Measurements from ENCODE around the gene CD84. TPM values are rescaled to one million over a fixed set of nuclear protein-coding genes. Genes with fewer than 3 reads are reported as not detected.

The CD84 gene
- total and polyA plus RNA-seq, 2 donors (not counting 1 experiment from before 2014, with no cell fraction given), result 19.8 to 63.9 TPM

DNA sequence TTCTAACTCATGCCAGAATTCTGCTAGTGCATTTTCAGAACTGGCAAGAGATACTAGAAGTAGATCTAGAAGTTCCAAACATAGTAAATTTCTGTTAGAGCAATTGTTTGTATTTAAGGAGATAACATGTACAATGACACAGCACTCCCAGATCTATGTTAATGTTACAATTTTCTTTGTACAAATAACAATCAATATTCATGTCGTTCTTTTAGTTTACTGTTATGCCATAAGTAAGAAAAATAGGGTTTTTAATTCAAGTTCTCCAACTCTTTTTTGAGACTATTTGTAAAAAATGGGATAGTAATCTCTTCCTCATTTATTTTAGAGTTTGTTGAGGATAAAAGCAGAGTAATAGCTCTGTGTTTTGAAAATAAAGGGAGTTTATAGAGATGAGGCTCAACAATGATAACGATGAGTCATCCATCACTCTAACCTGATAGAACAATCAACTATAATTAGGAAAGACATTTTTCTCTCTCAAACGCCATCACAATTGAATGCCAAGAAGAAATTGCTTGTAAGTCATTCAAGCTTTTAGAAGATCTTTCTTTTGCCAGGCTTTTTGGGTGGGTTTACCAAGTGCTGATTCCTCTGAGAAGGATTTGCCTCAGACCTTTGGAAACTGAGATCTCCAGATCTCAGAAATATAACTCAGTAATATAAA lies 638 bp downstream of the CD84 start:
- Histone ChIP-seq H3K9me3 (ENCODE audit: control extremely low read depth in 1 of 3, control insufficient read depth in 2 of 3, insufficient read depth in 1 of 3, low read length in 2 of 3) (no peaks in the 10 kb centered on the region), H3K4me1 (ENCODE audit: control insufficient read depth in 2 of 2, insufficient read depth in 2 of 2, low read length in 2 of 2) (peaks cover 51 to 54% of the 10 kb centered on the region in 2 donors), H2AFZ (ENCODE audit: insufficient read depth, low read depth, low read length, poor library complexity, severe bottlenecking) (peak overlapping the region; percentile 75), H3K36me3 (replicated peaks in 1 of 2; ENCODE audit: control extremely low read depth in 1 of 2, control insufficient read depth in 1 of 2, extremely low read depth in 1 of 2, insufficient read depth in 2 of 2, low read length in 1 of 2) (no peaks in the 10 kb centered on the region), H3K27me3 (replicated peaks in 1 of 4; ENCODE audit: control extremely low read depth in 1 of 4, control insufficient read depth in 3 of 4, insufficient read depth in 4 of 4, low read length in 3 of 4) (no peaks in the 10 kb centered on the region), H3K4me2 (replicated peaks; ENCODE audit: low read depth, low read length, poor library complexity, severe bottlenecking) (peak overlapping the region; percentile 71), H3K4me3 (ENCODE audit: control extremely low read depth in 1 of 5, extremely low read depth in 1 of 5, insufficient read depth in 1 of 5, low read depth in 2 of 5, low read length in 4 of 5) (peak overlapping the region; percentile 45 to 89 (median 68)), H3K9ac (ENCODE audit: low read length) (peak overlapping the region; percentile 77), H4K20me1 (ENCODE audit: control insufficient read depth, insufficient read depth, low read length, poor library complexity, severe bottlenecking) (no peaks in the 10 kb centered on the region), H3K27ac (ENCODE audit: low read length in 2 of 2) (peak overlapping the region; percentile 52 to 82), H3K79me2 (ENCODE audit: control insufficient read depth, insufficient read depth, low read length) (peaks cover 62% of the 10 kb centered on the region)
- H3K4me3 Mint-ChIP-seq, result peak overlapping the region; percentile 94
- peaks cover 63% of the 10 kb centered on the region for H3K4me1 Mint-ChIP-seq
- no peaks in the 10 kb centered on the region for H3K27me3 Mint-ChIP-seq
- ChIA-PET CTCF (interaction anchor here (0.6 to 3.7 kb wide), 10 partner anchors 8 to 251 kb away, joined by 3 to 21 read pairs (median 3); no protein-coding TSS in a partner anchor), POLR2A (interaction anchor here (0.9 kb wide), 1 partner anchor 59 kb away, joined by 3 read pairs; no protein-coding TSS in a partner anchor)
- peaks cover 4% of the 10 kb centered on the region for H3K9me3 Mint-ChIP-seq (ENCODE audit: insufficient read depth)
- TF ChIP-seq CTCF (IDR thresholded peaks at IDR 0.05) (no peak), EZH2 (IDR thresholded peaks at IDR 0.05; ENCODE audit: borderline replicate concordance, insufficient read depth, low read depth, low read length, poor library complexity, severe bottlenecking) (no peak)
- no CpG with 5 or more reads among the region's 3 CpGs for WGBS (ENCODE audit: insufficient coverage)
- H3K27ac Mint-ChIP-seq, result peak overlapping the region; percentile 95
- ATAC-seq (ENCODE audit: low read depth) (no peak), DNase-seq (no peak)
- intact Hi-C loops (cut with micrococcal nuclease), result loop anchor here (2.0 to 10.0 kb wide), 2 partner anchors 14 to 54 kb away; partner anchors contain the start of gene SLAMF6

- DNase-seq, result no peak
- peak overlapping the region; percentile 45 to 89 (median 68) for H3K4me3 ChIP-seq (ENCODE audit: control extremely low read depth in 1 of 5, extremely low read depth in 1 of 5, insufficient read depth in 1 of 5, low read depth in 2 of 5, low read length in 4 of 5)
- no peaks in the 10 kb centered on the region for H4K20me1 ChIP-seq (ENCODE audit: control insufficient read depth, insufficient read depth, low read length, poor library complexity, severe bottlenecking)
- WGBS (ENCODE audit: insufficient coverage), result no CpG with 5 or more reads among the region's 3 CpGs
- peak overlapping the region; percentile 75 for H2AFZ ChIP-seq (ENCODE audit: insufficient read depth, low read depth, low read length, poor library complexity, severe bottlenecking)
- H3K9me3 Mint-ChIP-seq (ENCODE audit: insufficient read depth), result peaks cover 3% of the 10 kb centered on the region
- H3K4me3 Mint-ChIP-seq, result peak overlapping the region; percentile 94
- POLR2A ChIA-PET, result interaction anchor here (0.9 kb wide), 1 partner anchor 58 kb away, joined by 3 read pairs; no protein-coding TSS in a partner anchor
- H3K36me3 ChIP-seq (replicated peaks in 1 of 2; ENCODE audit: control extremely low read depth in 1 of 2, control insufficient read depth in 1 of 2, extremely low read depth in 1 of 2, insufficient read depth in 2 of 2, low read length in 1 of 2), result no peaks in the 10 kb centered on the region
- no peaks in the 10 kb centered on the region for H3K9me3 ChIP-seq (ENCODE audit: control extremely low read depth in 1 of 3, control insufficient read depth in 2 of 3, insufficient read depth in 1 of 3, low read length in 2 of 3)
- intact Hi-C loops (cut with micrococcal nuclease), result loop anchor here (2.0 to 10.0 kb wide), 2 partner anchors 13 to 53 kb away; partner anchors contain the start of gene SLAMF6
- H3K27me3 Mint-ChIP-seq, result no peaks in the 10 kb centered on the region
- TF ChIP-seq EZH2 (IDR thresholded peaks at IDR 0.05; ENCODE audit: borderline replicate concordance, insufficient read depth, low read depth, low read length, poor library complexity, severe bottlenecking), result no peak
- TF ChIP-seq CTCF (IDR thresholded peaks at IDR 0.05), result no peak
- H3K4me1 Mint-ChIP-seq, result peaks cover 68% of the 10 kb centered on the region
- H3K9ac ChIP-seq (ENCODE audit: low read length), result peak overlapping the region; percentile 77
- peak overlapping the region; percentile 95 for H3K27ac Mint-ChIP-seq
- peak overlapping the region in 1 of 2 donors; percentile 82 for H3K27ac ChIP-seq (ENCODE audit: low read length in 2 of 2)
- CTCF ChIA-PET, result interaction anchor here (0.8 to 3.7 kb wide), 11 partner anchors 8 to 149 kb away, joined by 3 to 21 read pairs (median 4); no protein-coding TSS in a partner anchor
- ATAC-seq (ENCODE audit: low read depth), result no peak
- H3K27me3 ChIP-seq (replicated peaks in 1 of 4; ENCODE audit: control extremely low read depth in 1 of 4, control insufficient read depth in 3 of 4, insufficient read depth in 4 of 4, low read length in 3 of 4), result no peaks in the 10 kb centered on the region
- peaks cover 54 to 56% of the 10 kb centered on the region in 2 donors for H3K4me1 ChIP-seq (ENCODE audit: control insufficient read depth in 2 of 2, insufficient read depth in 2 of 2, low read length in 2 of 2)
- peak overlapping the region; percentile 71 for H3K4me2 ChIP-seq (replicated peaks; ENCODE audit: low read depth, low read length, poor library complexity, severe bottlenecking)
- peaks cover 67% of the 10 kb centered on the region for H3K79me2 ChIP-seq (ENCODE audit: control insufficient read depth, insufficient read depth, low read length)
These were observed 1.1 kb downstream of the CD84 start for GRCh38 chr1:160578175-160578524.
